H1 (cell line): ENCODE measurements around the gene RGS7BP. TPM values are rescaled to one million over a fixed set of nuclear protein-coding genes. Genes with fewer than 3 reads are reported as not detected.

Experiments
- CTCF ChIA-PET: fragments of 300-600 bp; sonication (Branson Sonifier 250); formaldehyde crosslinking; loops from one replicate; lab custom pipeline; 2021; ENCODE audit not compliant: partially characterized antibody; lab: Charles Lee
- POLR2A ChIA-PET: fragments of 300-600 bp; sonication (Branson Sonifier 250); formaldehyde crosslinking; loops from one replicate; lab custom pipeline; 2021; ENCODE audit warnings: inconsistent platforms; ENCODE audit not compliant: partially characterized antibody; lab: Charles Lee
- DNase-seq, 2 experiments: peaks; one replicate each; pipeline versions ENCODE4 v3.0.0 to v3.0.0-alpha.2; 2010 to 2022; ENCODE audit warnings: low spot score in 2 of 2, low read depth in 1 of 2, mixed read lengths in 1 of 2
- FAIRE-seq: peaks from 2 replicates; lab custom pipeline; 2011; peaks lifted over from hg19 to GRCh38; lab: Jason Lieb, UNC
- H2AFZ ChIP-seq: 2 replicates; pipeline ENCODE4 v1.8.1; 2012; ENCODE audit warnings: low read length, inconsistent platforms
- H2AK5ac ChIP-seq: 2 replicates; pipeline ENCODE4 v1.6.1; 2013; ENCODE audit warnings: low read depth, low read length
- H2BK120ac ChIP-seq: replicated peaks from 2 replicates; pipeline ENCODE3; 2013; ENCODE audit warnings: low read depth, low read length, inconsistent platforms
- H2BK12ac ChIP-seq: 2 replicates; pipeline ENCODE4 v1.6.1; 2013; ENCODE audit warnings: low read depth, low read length
- H2BK15ac ChIP-seq: 2 replicates; pipeline ENCODE4 v1.6.1; 2013; ENCODE audit warnings: low read length
- H2BK20ac ChIP-seq: 2 replicates; pipeline ENCODE4 v1.6.1; 2013; ENCODE audit warnings: low read length
- H2BK5ac ChIP-seq: 2 replicates; pipeline ENCODE4 v1.6.1; 2013; ENCODE audit warnings: low read depth, low read length
- H3K14ac ChIP-seq: 2 replicates; pipeline ENCODE4 v1.6.1; 2013; ENCODE audit warnings: inconsistent platforms; ENCODE audit not compliant: insufficient read length
- H3K18ac ChIP-seq: 2 replicates; pipeline ENCODE4 v1.6.1; 2013; ENCODE audit warnings: low read length; ENCODE audit errors: extremely low read depth
- H3K23ac ChIP-seq: 2 replicates; pipeline ENCODE4 v1.6.1; 2013; ENCODE audit warnings: inconsistent platforms; ENCODE audit not compliant: insufficient read length
- H3K23me2 ChIP-seq: 2 replicates; pipeline ENCODE4 v1.6.1; 2013; ENCODE audit warnings: low read depth, low read length
- H3K27ac ChIP-seq: 2 replicates; pipeline ENCODE4 v1.6.1; 2011; ENCODE audit warnings: low read depth, low read length, inconsistent platforms
- H3K27me3 ChIP-seq, 4 experiments: replicated peaks in 1 of 4; 1 replicate in 1 of 4; 2 replicates in 3 of 4; pipeline versions ENCODE4 v1.6.1 to v1.8.1; 2011 to 2013; ENCODE audit warnings: low read length in 3 of 4, mild to moderate bottlenecking in 3 of 4, inconsistent platforms in 2 of 4, mixed read lengths in 2 of 4, moderate library complexity in 1 of 4; ENCODE audit not compliant: control insufficient read depth in 3 of 4, insufficient read depth in 3 of 4; ENCODE audit errors: extremely low read depth in 1 of 4
- H3K36me3 ChIP-seq, 4 experiments: 2 replicates each; pipeline versions ENCODE4 v1.6.1 to v1.8.1; 2011 to 2013; ENCODE audit warnings: mild to moderate bottlenecking in 4 of 4, low read length in 3 of 4, moderate library complexity in 2 of 4, control low read depth in 1 of 4, inconsistent platforms in 1 of 4; ENCODE audit not compliant: insufficient read depth in 4 of 4, control insufficient read depth in 2 of 4
- H3K4ac ChIP-seq: replicated peaks from 2 replicates; pipeline ENCODE3; 2013; ENCODE audit warnings: low read length, low read depth, mixed read lengths, inconsistent platforms; ENCODE audit not compliant: insufficient read length
- H3K4me1 ChIP-seq, 4 experiments: replicated peaks in 1 of 4; 1 replicate in 1 of 4; 2 replicates in 3 of 4; pipeline versions ENCODE4 v1.6.1 to v1.8.1; 2011 to 2013; ENCODE audit warnings: low read length in 3 of 4, inconsistent platforms in 2 of 4, mixed read lengths in 1 of 4; ENCODE audit not compliant: insufficient read depth in 4 of 4, control insufficient read depth in 3 of 4
- H3K4me2 ChIP-seq, 2 experiments: 2 replicates each; pipeline versions ENCODE4 v1.6.1 to v1.8.1; 2011 to 2013; ENCODE audit warnings: low read depth in 2 of 2, low read length in 2 of 2, control low read depth in 1 of 2, inconsistent platforms in 1 of 2, mild to moderate bottlenecking in 1 of 2; ENCODE audit not compliant: insufficient read depth in 1 of 2
- H3K4me3 ChIP-seq, 4 experiments: fragments of 200-600, 300-600 bp in 1 of 4; sonication (generic), shearing (Covaris generic), sonication (Bioruptor Twin) in 1 of 4; 2 replicates each; pipeline versions ENCODE4 v1.5.1 to v1.8.1; 2011 to 2016; ENCODE audit warnings: low read length in 4 of 4, low read depth in 3 of 4, control low read depth in 2 of 4, inconsistent platforms in 2 of 4, mild to moderate bottlenecking in 2 of 4, mixed read lengths in 1 of 4, moderate library complexity in 1 of 4; ENCODE audit not compliant: insufficient read depth in 2 of 4; ENCODE audit errors: extremely low read depth in 1 of 4
- H3K56ac ChIP-seq: replicated peaks from 2 replicates; pipeline ENCODE3; 2013; ENCODE audit warnings: low read depth, mild to moderate bottlenecking, mixed read lengths, low read length, inconsistent platforms; ENCODE audit not compliant: insufficient read length
- H3K79me1 ChIP-seq: 2 replicates; pipeline ENCODE4 v1.6.1; 2013; ENCODE audit warnings: low read depth, low read length, control low read depth
- H3K79me2 ChIP-seq, 2 experiments: 2 replicates each; pipeline versions ENCODE4 v1.6.1 to v1.8.1; 2012 to 2013; ENCODE audit warnings: low read length in 2 of 2, mild to moderate bottlenecking in 2 of 2, inconsistent platforms in 1 of 2; ENCODE audit not compliant: insufficient read depth in 2 of 2, control insufficient read depth in 1 of 2
- H3K9ac ChIP-seq, 4 experiments: replicated peaks in 1 of 4; 1 replicate in 1 of 4; 2 replicates in 3 of 4; pipeline versions ENCODE4 v1.6.1 to v1.8.1; 2011 to 2013; ENCODE audit warnings: low read depth in 3 of 4, low read length in 3 of 4, control low read depth in 2 of 4, mild to moderate bottlenecking in 2 of 4, moderate library complexity in 2 of 4, inconsistent platforms in 1 of 4; ENCODE audit errors: extremely low read depth in 1 of 4
- H3K9me3 ChIP-seq, 2 experiments: 2 replicates each; pipeline versions ENCODE4 v1.6.1 to v1.8.1; 2012 to 2013; ENCODE audit warnings: mild to moderate bottlenecking in 2 of 2, moderate library complexity in 2 of 2, control low read depth in 1 of 2, inconsistent platforms in 1 of 2, low read depth in 1 of 2, low read length in 1 of 2, mixed read lengths in 1 of 2; ENCODE audit not compliant: insufficient read depth in 2 of 2
- H4K20me1 ChIP-seq, 2 experiments: replicated peaks in 1 of 2; 2 replicates each; pipeline versions ENCODE3 to v1.8.1; 2011 to 2013; ENCODE audit warnings: inconsistent platforms in 2 of 2, low read length in 2 of 2, mild to moderate bottlenecking in 1 of 2; ENCODE audit not compliant: insufficient read depth in 2 of 2, control insufficient read depth in 1 of 2
- H4K5ac ChIP-seq: 2 replicates; pipeline ENCODE4 v1.6.1; 2013; ENCODE audit warnings: low read length, low read depth, mixed read lengths, inconsistent platforms; ENCODE audit not compliant: insufficient read length
- H4K8ac ChIP-seq: 2 replicates; pipeline ENCODE4 v1.8.0; 2013; ENCODE audit warnings: mild to moderate bottlenecking, moderate library complexity, low read length, inconsistent platforms; ENCODE audit not compliant: insufficient read depth; ENCODE audit errors: extremely low read depth
- H4K91ac ChIP-seq: replicated peaks from 2 replicates; pipeline ENCODE3; 2013; ENCODE audit warnings: low read length, mixed read lengths, inconsistent platforms; ENCODE audit not compliant: insufficient read length
- BACH1 ChIP-seq: IDR thresholded peaks from 2 replicates; pipeline ENCODE4 v1.6.1; 2012; ENCODE audit warnings: low read length, improper control_type of control experiment
- CHD2 ChIP-seq: IDR thresholded peaks from 2 replicates; pipeline ENCODE4 v1.6.1; 2012; ENCODE audit warnings: low read length, improper control_type of control experiment
- EZH2 ChIP-seq: fragments of 200-600 bp; sonication (generic); IDR thresholded peaks from 2 replicates; pipeline ENCODE4 v1.7.1; 2012; ENCODE audit warnings: low read depth, mild to moderate bottlenecking, moderate library complexity, low read length, inconsistent platforms; ENCODE audit not compliant: severe bottlenecking
- HDAC6 ChIP-seq: IDR thresholded peaks from one replicate; pipeline ENCODE4 v1.7.1; 2012; ENCODE audit warnings: low read depth, mild to moderate bottlenecking, inconsistent platforms, low read length, moderate library complexity
- KDM5A ChIP-seq: fragments of 200-600 bp; IDR thresholded peaks from 2 replicates; pipeline ENCODE4 v1.7.1; 2012; ENCODE audit warnings: mild to moderate bottlenecking, low read length, inconsistent platforms, mixed read lengths
- MAX ChIP-seq: IDR thresholded peaks from 2 replicates; pipeline ENCODE4 v1.6.1; 2012; ENCODE audit warnings: inconsistent platforms
- NANOG ChIP-seq: IDR thresholded peaks from 2 replicates; pipeline ENCODE4 v1.6.1; 2011; ENCODE audit warnings: low read length, low read depth, mild to moderate bottlenecking, inconsistent platforms; ENCODE audit not compliant: insufficient read depth, poor library complexity, severe bottlenecking
- NRF1 ChIP-seq: IDR thresholded peaks from 2 replicates; pipeline ENCODE4 v1.6.1; 2011; ENCODE audit warnings: mild to moderate bottlenecking, low read depth, low read length, improper control_type of control experiment
- RNF2 ChIP-seq: fragments of 200-900, 300-1000 bp; sonication (generic); IDR thresholded peaks from 2 replicates; pipeline ENCODE4 v1.7.1; 2016; ENCODE audit warnings: borderline replicate concordance, low read depth, mild to moderate bottlenecking, antibody characterized with exemption, low read length; ENCODE audit not compliant: poor library complexity, severe bottlenecking; ENCODE audit errors: missing control alignments
- SIX5 ChIP-seq: IDR thresholded peaks from 2 replicates; pipeline ENCODE4 v1.6.1; 2011; ENCODE audit warnings: mild to moderate bottlenecking, low read depth, low read length
- SP1 ChIP-seq: IDR thresholded peaks from 2 replicates; pipeline ENCODE4 v1.6.1; 2011; ENCODE audit warnings: low read depth, low read length
- TAF7 ChIP-seq: optimal IDR thresholded peaks from 2 replicates; pipeline ENCODE3; 2011; ENCODE audit warnings: low read depth, mild to moderate bottlenecking, inconsistent platforms, low read length, moderate library complexity, borderline replicate concordance
- USF2 ChIP-seq: IDR thresholded peaks from 2 replicates; pipeline ENCODE4 v1.6.1; 2011; ENCODE audit warnings: low read length, improper control_type of control experiment
- WGBS, 2 experiments: shearing (Covaris generic) in 1 of 2; methylation state at CpG; one replicate each; pipeline versions ENCODE4 v1.1.6 to v1.1.7; 2013 to 2015; ENCODE audit warnings: low lambda C conversion rate in 2 of 2, mixed read lengths in 2 of 2, inconsistent platforms in 1 of 2, low coverage in 1 of 2, missing lambda C conversion rate in 1 of 2; ENCODE audit not compliant: insufficient replicate concordance in 2 of 2, insufficient coverage in 1 of 2, insufficient read length in 1 of 2; ENCODE audit errors: extremely low coverage in 1 of 2, missing lambda C conversion rate in 1 of 2; 5-methylcytosine and 5-hydroxymethylcytosine counted together
- polyA plus RNA-seq, 7 experiments: library from polyadenylated mRNA; depleted of rRNA in 3 of 7; stranded (reverse) in 5 of 7; unstranded in 2 of 7; fragments of >200 nt in 5 of 7; fragments of 200-250 nt in 2 of 7; gene quantifications; 1 replicate in 5 of 7; 2 replicates in 1 of 7; 4 replicates in 1 of 7; pipeline versions ENCODE4 v1.2.1 to v1.2.3, GENCODE V29; 2011 to 2013; ENCODE audit warnings: missing spikeins in 2 of 7, mixed read lengths in 2 of 7
- total RNA-seq: library from RNA; stranded (reverse); fragmentation: NEBNext Ultra II Directional; extraction: Animal tissue kit (Norgen Biotek cat#: 25700); gene quantifications from 2 replicates; pipeline ENCODE4 v1.2.1, GENCODE V29; 2021

RGS7BP gene
- total and polyA plus RNA-seq, 2 of the 8 experiments (the other 6 are each of a cell fraction or from before 2014, with no cell fraction given) = 0.65 to 2.3 TPM

- no peak overlapping the region for H2BK15ac ChIP-seq
- WGBS, 2 experiments = 68% methylated on average over 4 of the region's 4 CpGs; no CpG with 5 or more reads in 1 of the 2 experiments
- no peak overlapping the region for H3K14ac ChIP-seq
- H4K5ac ChIP-seq = no peak overlapping the region
- no peaks in the 10 kb centered on the region for H3K79me2 ChIP-seq
- H3K4me2 ChIP-seq = no peak overlapping the region
- no peak overlapping the region for H3K4me3 ChIP-seq
- H3K4ac ChIP-seq = no peak overlapping the region
- ChIA-PET POLR2A (no interaction called here), CTCF (no interaction called here)
- H2BK120ac ChIP-seq = no peak overlapping the region
- no peaks in the 10 kb centered on the region for H3K36me3 ChIP-seq
- DNase-seq (no peak), FAIRE-seq (no peak)
- H3K4me1 ChIP-seq = no peaks in the 10 kb centered on the region
- no peak overlapping the region for H3K9ac ChIP-seq
- no peaks in the 10 kb centered on the region for H3K9me3 ChIP-seq
- no peak overlapping the region for H2BK20ac ChIP-seq
- no peaks in the 10 kb centered on the region for H3K23me2 ChIP-seq
- H3K23ac ChIP-seq = no peak overlapping the region
- no peak overlapping the region for H3K18ac ChIP-seq
- H3K79me1 ChIP-seq = no peaks in the 10 kb centered on the region
- H4K8ac ChIP-seq = no peak overlapping the region
- no peak overlapping the region for H2BK5ac ChIP-seq
- no peak overlapping the region for H4K91ac ChIP-seq
- no peak overlapping the region for H3K27ac ChIP-seq
- no peaks in the 10 kb centered on the region for H3K27me3 ChIP-seq
- no peak overlapping the region for H2AK5ac ChIP-seq
- no peaks in the 10 kb centered on the region for H4K20me1 ChIP-seq
- H3K56ac ChIP-seq = no peak overlapping the region
- H2BK12ac ChIP-seq = no peak overlapping the region
- no peak overlapping the region for H2AFZ ChIP-seq
- no peak for TF ChIP-seq SIX5
- TF ChIP-seq NRF1 = no peak
- no peak for TF ChIP-seq TAF7
- TF ChIP-seq KDM5A = no peak
- no peak for TF ChIP-seq NANOG
- TF ChIP-seq USF2 = no peak
- TF ChIP-seq BACH1 = no peak
- TF ChIP-seq EZH2 = no peak
- no peak for TF ChIP-seq CHD2
- no peak for TF ChIP-seq MAX
- TF ChIP-seq RNF2 = no peak
- TF ChIP-seq SP1 = no peak
- no peak for TF ChIP-seq HDAC6
Measured at GRCh38 chr5:64462391-64462790, 43.4 kb upstream of the RGS7BP start.
